ENCODE results near the gene PIK3IP1. TPM values are rescaled to one million over a fixed set of nuclear protein-coding genes. Genes with fewer than 3 reads are reported as not detected.

The PIK3IP1 gene
- total and polyA plus RNA-seq, 2 donors from 2014 or later, result 21.4 to 42.7 TPM

DNA sequence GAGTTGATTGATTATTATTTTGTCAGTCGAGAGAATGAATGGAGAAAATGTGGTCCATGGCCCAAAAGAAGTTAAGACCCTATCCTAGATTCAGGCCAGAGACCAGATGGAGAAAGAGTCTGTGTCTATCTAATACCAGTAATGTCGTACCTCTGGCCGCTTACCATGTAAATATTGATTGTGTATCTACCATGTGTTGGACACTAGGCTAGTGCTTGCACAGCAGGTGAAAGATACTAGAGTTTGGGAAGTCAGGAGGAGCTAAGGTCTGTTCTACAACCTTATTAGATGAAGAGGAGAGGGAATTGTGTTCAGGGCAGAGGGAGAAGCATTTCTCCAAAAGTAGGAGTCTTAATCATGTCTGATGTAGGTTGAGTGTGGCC lies 31.8 kb downstream of the PIK3IP1 start:
- no peaks in the 10 kb centered on the region for H3K4me1 ChIP-seq (ENCODE audit: control insufficient read depth in 2 of 3, insufficient read depth in 2 of 3, low read depth in 1 of 3, low read length in 3 of 3)
- H3K36me3 ChIP-seq (ENCODE audit: control insufficient read depth in 2 of 3, insufficient read depth in 3 of 3, low read length in 3 of 3), result peaks cover 2 to 33% (median 25%) of the 10 kb centered on the region in 3 donors
- no peaks in the 10 kb centered on the region for H3K27me3 ChIP-seq (ENCODE audit: control insufficient read depth, insufficient read depth, low read length)
- FAIRE-seq, result no peak
- no peaks in the 10 kb centered on the region for H3K9me3 ChIP-seq (ENCODE audit: control insufficient read depth in 2 of 3, insufficient read depth in 1 of 3, low read length in 3 of 3)
- no peak overlapping the region for H3K27ac ChIP-seq (ENCODE audit: low read depth in 2 of 2, low read length in 2 of 2)
- no peak for DNase-seq
- no peak overlapping the region for H3K4me3 ChIP-seq (ENCODE audit: low read length in 3 of 3)
- H3K9ac ChIP-seq (ENCODE audit: low read length in 3 of 3), result no peak overlapping the region
- intact Hi-C loops (cut with DNase I), result no loop called here
- TF ChIP-seq, protein P1, sequence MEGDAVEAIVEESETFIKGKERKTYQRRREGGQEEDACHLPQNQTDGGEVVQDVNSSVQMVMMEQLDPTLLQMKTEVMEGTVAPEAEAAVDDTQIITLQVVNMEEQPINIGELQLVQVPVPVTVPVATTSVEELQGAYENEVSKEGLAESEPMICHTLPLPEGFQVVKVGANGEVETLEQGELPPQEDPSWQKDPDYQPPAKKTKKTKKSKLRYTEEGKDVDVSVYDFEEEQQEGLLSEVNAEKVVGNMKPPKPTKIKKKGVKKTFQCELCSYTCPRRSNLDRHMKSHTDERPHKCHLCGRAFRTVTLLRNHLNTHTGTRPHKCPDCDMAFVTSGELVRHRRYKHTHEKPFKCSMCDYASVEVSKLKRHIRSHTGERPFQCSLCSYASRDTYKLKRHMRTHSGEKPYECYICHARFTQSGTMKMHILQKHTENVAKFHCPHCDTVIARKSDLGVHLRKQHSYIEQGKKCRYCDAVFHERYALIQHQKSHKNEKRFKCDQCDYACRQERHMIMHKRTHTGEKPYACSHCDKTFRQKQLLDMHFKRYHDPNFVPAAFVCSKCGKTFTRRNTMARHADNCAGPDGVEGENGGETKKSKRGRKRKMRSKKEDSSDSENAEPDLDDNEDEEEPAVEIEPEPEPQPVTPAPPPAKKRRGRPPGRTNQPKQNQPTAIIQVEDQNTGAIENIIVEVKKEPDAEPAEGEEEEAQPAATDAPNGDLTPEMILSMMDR (IDR thresholded peaks at IDR 0.05; ENCODE audit: borderline replicate concordance, extremely low read depth, insufficient read depth), result no peak

DNA sequence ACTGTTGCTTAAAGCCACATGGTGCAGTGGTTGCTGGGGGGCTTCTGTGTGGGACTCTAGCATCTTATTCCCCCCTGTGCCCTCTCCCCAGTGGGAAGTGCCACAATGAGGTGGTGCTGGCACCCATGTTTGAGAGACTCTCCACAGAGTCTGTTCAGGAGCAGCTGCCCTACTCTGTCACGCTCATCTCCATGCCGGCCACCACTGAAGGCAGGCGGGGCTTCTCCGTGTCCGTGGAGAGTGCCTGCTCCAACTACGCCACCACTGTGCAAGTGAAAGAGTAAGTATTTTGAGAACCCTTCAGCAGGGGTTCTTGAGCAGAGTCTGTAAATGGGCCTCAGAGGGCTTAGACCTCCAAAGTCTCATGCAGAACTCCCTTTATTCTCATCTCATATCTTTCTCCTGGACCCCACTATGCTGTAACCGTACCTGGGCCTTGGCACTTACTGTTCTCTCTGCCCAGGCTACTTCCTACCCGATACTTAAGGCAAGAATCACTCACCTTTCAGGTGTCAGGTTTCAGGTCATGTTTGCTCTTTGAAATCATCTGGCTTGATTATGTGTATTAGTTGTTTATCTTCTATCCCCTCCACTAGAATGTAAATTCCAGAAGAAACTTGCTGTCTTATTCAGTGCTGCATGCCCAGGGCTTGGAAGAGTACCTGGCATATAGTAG lies 32.4 kb downstream of the PIK3IP1 start:
- FAIRE-seq, result no peak

DNA sequence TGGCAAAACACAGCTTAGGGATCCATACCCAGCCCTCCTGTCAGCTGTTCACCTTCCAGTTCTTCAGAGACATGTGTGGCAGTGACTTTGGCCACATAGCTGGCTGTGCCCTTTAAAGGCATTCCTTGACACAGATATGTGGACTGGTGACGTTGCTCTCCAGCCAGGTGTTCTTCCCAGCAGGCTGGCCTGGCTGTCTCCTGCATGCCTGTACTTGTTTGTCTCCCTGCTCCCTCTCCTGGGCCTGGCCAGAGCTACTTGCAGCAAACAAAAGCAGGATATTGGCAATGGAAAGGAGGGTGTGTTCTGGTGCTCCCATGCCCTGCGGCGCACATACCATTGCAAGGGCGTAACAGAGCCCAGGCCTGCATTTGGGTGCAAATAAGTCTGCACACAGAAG lies 38.3 kb downstream of the PIK3IP1 start:
- DNase-seq (no peak), FAIRE-seq (no peak)
- Histone ChIP-seq H3K27ac (ENCODE audit: low read depth in 2 of 2, low read length in 2 of 2) (peak overlapping the region in 1 of 2 donors; percentile 16), H3K36me3 (ENCODE audit: control insufficient read depth in 2 of 3, insufficient read depth in 3 of 3, low read length in 3 of 3) (peaks cover 0 to 2% (median 2%) of the 10 kb centered on the region in 3 donors), H3K4me1 (ENCODE audit: control insufficient read depth in 2 of 3, insufficient read depth in 2 of 3, low read depth in 1 of 3, low read length in 3 of 3) (peaks cover 0 to 26% (median 14%) of the 10 kb centered on the region in 3 donors), H3K27me3 (ENCODE audit: control insufficient read depth, insufficient read depth, low read length) (no peaks in the 10 kb centered on the region), H3K9me3 (ENCODE audit: control insufficient read depth in 2 of 3, insufficient read depth in 1 of 3, low read length in 3 of 3) (no peaks in the 10 kb centered on the region), H3K4me3 (ENCODE audit: low read length in 3 of 3) (no peak overlapping the region), H3K9ac (ENCODE audit: low read length in 3 of 3) (no peak overlapping the region)
- TF ChIP-seq, protein P1 (IDR thresholded peaks at IDR 0.05; ENCODE audit: borderline replicate concordance, extremely low read depth, insufficient read depth), result peak; percentile 22
- intact Hi-C loops (cut with DNase I), result no loop called here

More for the DNA sequence above, 32.4 kb downstream of the PIK3IP1 start:
- Histone ChIP-seq H3K4me3 (ENCODE audit: low read length in 3 of 3) (no peak overlapping the region), H3K4me1 (ENCODE audit: control insufficient read depth in 2 of 3, insufficient read depth in 2 of 3, low read depth in 1 of 3, low read length in 3 of 3) (no peaks in the 10 kb centered on the region), H3K9me3 (ENCODE audit: control insufficient read depth in 2 of 3, insufficient read depth in 1 of 3, low read length in 3 of 3) (no peaks in the 10 kb centered on the region), H3K27ac (ENCODE audit: low read depth in 2 of 2, low read length in 2 of 2) (no peak overlapping the region), H3K27me3 (ENCODE audit: control insufficient read depth, insufficient read depth, low read length) (no peaks in the 10 kb centered on the region), H3K9ac (ENCODE audit: low read length in 3 of 3) (no peak overlapping the region), H3K36me3 (ENCODE audit: control insufficient read depth in 2 of 3, insufficient read depth in 3 of 3, low read length in 3 of 3) (peaks cover 2 to 33% (median 25%) of the 10 kb centered on the region in 3 donors)
- intact Hi-C loops (cut with DNase I), result no loop called here
- TF ChIP-seq, protein P1 (IDR thresholded peaks at IDR 0.05; ENCODE audit: borderline replicate concordance, extremely low read depth, insufficient read depth), result no peak
- no peak for DNase-seq
